NCI-H226 (cell line): Measurements from ENCODE around the gene CRTAC1.
A peak's percentile ranks its signal among the peaks of the same experiment; 100 is the strongest.
"Not testable (repeated sequence)": the region's sequence is repeated elsewhere in the genome, so short reads cannot be mapped to it uniquely, and the experiment has no call there.

ENCODE experiments used
- DNase-seq: peaks from one replicate; pipeline ENCODE4 v3.0.0-alpha.2; 2015

Gene CRTAC1

GRCh38 chr10:97861924-97862323 lies 168.5 kb downstream of the CRTAC1 start:
- DNase-seq: no peak

GRCh38 chr10:97861097-97861750 lies 169.2 kb downstream of the CRTAC1 start:
- DNase-seq: peak; percentile 97

GRCh38 chr10:97858001-97858439 lies 172.4 kb downstream of the CRTAC1 start:
- DNase-seq: peak; percentile 74

- DNase-seq: no peak
Measured at GRCh38 chr10:97854743-97855142, 175.7 kb downstream of the CRTAC1 start.

- DNase-seq: peak; percentile 25
Measured at GRCh38 chr10:97852840-97853405, 177.5 kb downstream of the CRTAC1 start.

GRCh38 chr10:97852277-97852676 lies 178.1 kb downstream of the CRTAC1 start:
- no peak for DNase-seq

- no peak for DNase-seq
Measured at GRCh38 chr10:97851341-97852001, 178.9 kb downstream of the CRTAC1 start.

GRCh38 chr10:97850446-97850845 lies 180.0 kb downstream of the CRTAC1 start:
- DNase-seq: no peak

- peak; percentile 28 for DNase-seq
Measured at GRCh38 chr10:97849687-97850402, 180.6 kb downstream of the CRTAC1 start, which contains the start of gene GOLGA7B. Gene GOLGA7B (plus strand): TSS chr10:97849843. CDS start chr10:97850304, 461 bp downstream.

GRCh38 chr10:97849103-97849686 lies 181.2 kb downstream of the CRTAC1 start:
- no peak for DNase-seq

GRCh38 chr10:97844678-97845077 lies 185.7 kb downstream of the CRTAC1 start:
- DNase-seq: no peak

- not testable (repeated sequence) for DNase-seq
Measured at GRCh38 chr10:97843972-97844371, 186.4 kb downstream of the CRTAC1 start.

- DNase-seq: no peak
Measured at GRCh38 chr10:97843281-97843671, 187.1 kb downstream of the CRTAC1 start.

GRCh38 chr10:97842656-97843280 lies 187.7 kb downstream of the CRTAC1 start:
- DNase-seq: no peak

GRCh38 chr10:97842114-97842513 lies 188.3 kb downstream of the CRTAC1 start:
- DNase-seq: not testable (repeated sequence)

- not testable (repeated sequence) for DNase-seq
Measured at GRCh38 chr10:97841166-97841565, 189.3 kb downstream of the CRTAC1 start.

- no peak for DNase-seq
Measured at GRCh38 chr10:97838091-97838490, 192.3 kb downstream of the CRTAC1 start.

GRCh38 chr10:97836446-97836845 lies 194.0 kb downstream of the CRTAC1 start:
- no peak for DNase-seq

- DNase-seq: no peak
Measured at GRCh38 chr10:97831259-97831658, 199.2 kb downstream of the CRTAC1 start.

GRCh38 chr10:97830064-97830463 lies 200.4 kb downstream of the CRTAC1 start:
- DNase-seq: no peak

- DNase-seq: no peak
Measured at GRCh38 chr10:97828721-97829120, 201.7 kb downstream of the CRTAC1 start.

- peak; percentile 76 for DNase-seq
Measured at GRCh38 chr10:97827702-97828291, 202.6 kb downstream of the CRTAC1 start.
